GM19395 (cell line): Measurements from ENCODE around the gene TSPOAP1.
A peak's percentile ranks its signal among the peaks of the same experiment; 100 is the strongest.
"Not testable (repeated sequence)": the region's sequence is repeated elsewhere in the genome, so short reads cannot be mapped to it uniquely, and the experiment has no call there.

Source experiments
- ATAC-seq: cut with Tn5 transposase; IDR thresholded peaks from one replicate; pipeline ENCODE4 v1.9.1; 2021; ENCODE audit warnings: mild to moderate bottlenecking, moderate library complexity; ENCODE audit not compliant: unreplicated experiment

TSPOAP1 gene

GRCh38 chr17:58341136-58341860 is 12.7 kb upstream of the TSPOAP1 start:
- not testable (repeated sequence) for ATAC-seq

GRCh38 chr17:58340405-58340876 is 11.8 kb upstream of the TSPOAP1 start:
- ATAC-seq: no peak

GRCh38 chr17:58339755-58340404 is 11.3 kb upstream of the TSPOAP1 start:
- ATAC-seq: no peak

- ATAC-seq: peak; percentile 29
Measured at GRCh38 chr17:58338841-58339754, 10.5 kb upstream of the TSPOAP1 start.

GRCh38 chr17:58338454-58338840 is 9.9 kb upstream of the TSPOAP1 start:
- ATAC-seq: no peak

- ATAC-seq: peak; percentile 57
Measured at GRCh38 chr17:58337600-58338453, 9.2 kb upstream of the TSPOAP1 start.

GRCh38 chr17:58337210-58337599 is 8.6 kb upstream of the TSPOAP1 start:
- ATAC-seq: no peak

- no peak for ATAC-seq
Measured at GRCh38 chr17:58336456-58337209, 8.0 kb upstream of the TSPOAP1 start.

- ATAC-seq: no peak
Measured at GRCh38 chr17:58335779-58336455, 7.3 kb upstream of the TSPOAP1 start.

- ATAC-seq: no peak
Measured at GRCh38 chr17:58335061-58335731, 6.6 kb upstream of the TSPOAP1 start.

- no peak for ATAC-seq
Measured at GRCh38 chr17:58334661-58335060, 6.1 kb upstream of the TSPOAP1 start.

- ATAC-seq: no peak
Measured at GRCh38 chr17:58334256-58334655, 5.7 kb upstream of the TSPOAP1 start.

GRCh38 chr17:58333736-58334207 is 5.2 kb upstream of the TSPOAP1 start:
- no peak for ATAC-seq

- ATAC-seq: no peak
Measured at GRCh38 chr17:58332778-58333735, 4.5 kb upstream of the TSPOAP1 start.

- no peak for ATAC-seq
Measured at GRCh38 chr17:58331815-58332777, 3.5 kb upstream of the TSPOAP1 start.
